Measurements from ENCODE around the gene FGFR3.
"Not testable (repeated sequence)": the region's sequence is repeated elsewhere in the genome, so short reads cannot be mapped to it uniquely, and the experiment has no call there.

FGFR3 gene

GRCh38 chr4:1822568-1823544 is 29.8 kb downstream of the FGFR3 start:
- FAIRE-seq: no peak

DNA sequence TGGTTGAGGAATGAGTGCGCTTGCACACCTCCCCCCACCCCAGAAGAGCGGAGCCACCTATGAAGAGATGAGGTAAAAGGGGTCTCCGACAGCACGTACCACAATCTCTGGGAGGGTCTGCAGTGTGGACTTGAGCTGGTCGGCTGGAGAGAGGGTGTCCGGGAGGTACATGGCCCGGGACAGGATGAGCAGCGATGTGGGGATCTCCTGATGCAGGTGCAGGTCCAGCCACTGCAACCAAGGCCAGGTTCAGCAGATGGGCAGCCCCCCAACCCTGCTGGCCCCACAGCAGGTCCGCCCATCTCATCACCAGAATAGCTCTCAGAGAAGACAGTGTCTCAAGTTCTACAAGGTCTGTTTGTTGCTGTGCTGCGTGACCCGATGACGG is 30.4 kb downstream of the FGFR3 start:
- no peak for FAIRE-seq

DNA sequence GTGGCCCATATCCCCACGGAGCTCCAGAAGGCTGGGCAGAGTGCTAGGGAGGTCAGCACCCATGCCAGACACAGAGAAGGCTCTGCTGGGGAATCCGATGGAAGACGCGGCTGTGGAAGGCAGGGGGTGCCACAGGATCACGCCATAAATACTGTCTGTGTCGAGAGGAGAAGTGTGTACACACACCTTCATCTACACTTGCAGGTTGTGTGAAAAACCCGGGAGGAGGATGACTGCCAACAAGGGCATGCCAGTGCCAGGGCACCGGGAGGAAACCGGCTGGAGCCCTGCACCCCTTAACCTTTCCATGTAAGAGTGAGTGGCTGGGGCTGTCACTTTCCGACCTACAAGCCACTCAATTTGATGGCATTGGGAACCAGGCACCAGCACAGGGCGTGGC is 31.7 kb downstream of the FGFR3 start:
- FAIRE-seq: no peak

- no peak for FAIRE-seq
Observed at GRCh38 chr4:1825326-1825725, 32.2 kb downstream of the FGFR3 start.

DNA sequence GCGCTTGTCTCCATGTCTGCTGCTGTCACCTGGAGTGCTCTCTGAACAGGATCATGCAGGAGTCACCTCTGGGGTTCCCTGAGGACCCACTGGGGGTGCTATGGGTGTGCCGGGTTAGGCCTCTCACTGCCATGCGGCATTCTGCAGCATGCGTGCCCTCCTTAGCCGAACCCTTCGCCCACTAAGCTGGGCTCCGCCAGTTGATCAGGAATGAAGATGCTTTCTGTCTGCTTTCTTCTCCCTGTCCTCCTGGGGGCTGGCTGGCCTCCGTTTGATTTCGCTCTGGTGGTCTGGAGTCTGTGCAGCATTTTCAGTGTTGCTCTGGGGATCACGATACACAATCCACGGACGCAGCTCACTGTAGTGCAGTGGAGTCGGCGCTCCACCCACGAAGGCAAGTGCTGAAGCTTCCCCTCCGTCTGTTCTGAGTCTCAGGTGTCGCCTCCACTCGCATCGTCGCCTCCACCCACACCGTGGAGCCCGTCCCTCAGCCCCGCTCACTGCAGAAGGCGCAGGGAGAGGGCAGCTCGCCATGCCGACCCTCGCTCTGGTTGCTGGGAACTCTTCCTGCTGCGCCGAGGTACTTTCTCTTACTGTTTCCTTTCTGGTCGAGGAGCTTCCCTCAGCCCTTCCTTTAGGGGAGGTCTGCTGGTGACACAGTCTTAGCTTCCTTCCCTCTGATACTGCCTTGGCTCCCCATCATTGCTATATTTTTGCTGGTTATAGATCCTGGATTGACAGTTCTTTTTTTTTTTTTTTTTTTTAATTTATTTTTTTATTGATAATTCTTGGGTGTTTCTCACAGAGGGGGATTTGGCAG is 33.6 kb downstream of the FGFR3 start:
- FAIRE-seq: no peak

- FAIRE-seq: no peak
Observed at GRCh38 chr4:1830234-1830633, 37.1 kb downstream of the FGFR3 start.

- FAIRE-seq: no peak
Observed at GRCh38 chr4:1830642-1831228, 37.6 kb downstream of the FGFR3 start.

DNA sequence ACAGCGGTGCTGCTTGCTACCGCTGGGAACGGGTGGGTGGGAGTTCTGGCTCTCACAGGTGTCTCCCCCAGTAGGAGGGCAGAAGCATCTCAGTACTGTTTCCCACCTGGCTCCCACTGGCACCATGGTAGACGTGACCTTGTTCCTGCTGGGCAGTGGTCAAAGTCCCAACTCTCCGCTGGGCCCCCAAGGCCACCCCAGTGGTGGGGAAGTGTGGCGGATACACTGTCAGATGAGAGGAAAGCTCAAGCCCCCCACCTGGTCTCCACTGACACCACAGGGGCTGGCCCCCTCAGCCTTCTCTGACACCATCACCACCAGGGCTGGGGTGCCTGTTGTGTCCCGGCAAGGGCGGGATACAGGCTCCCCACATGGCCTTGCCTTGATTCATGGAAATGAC is 38.2 kb downstream of the FGFR3 start:
- no peak for FAIRE-seq

- FAIRE-seq: no peak
Observed at GRCh38 chr4:1832690-1833089, 39.6 kb downstream of the FGFR3 start.

- no peak for FAIRE-seq
Observed at GRCh38 chr4:1833307-1834046, 40.4 kb downstream of the FGFR3 start.

GRCh38 chr4:1834047-1834775 is 41.1 kb downstream of the FGFR3 start:
- FAIRE-seq: no peak

DNA sequence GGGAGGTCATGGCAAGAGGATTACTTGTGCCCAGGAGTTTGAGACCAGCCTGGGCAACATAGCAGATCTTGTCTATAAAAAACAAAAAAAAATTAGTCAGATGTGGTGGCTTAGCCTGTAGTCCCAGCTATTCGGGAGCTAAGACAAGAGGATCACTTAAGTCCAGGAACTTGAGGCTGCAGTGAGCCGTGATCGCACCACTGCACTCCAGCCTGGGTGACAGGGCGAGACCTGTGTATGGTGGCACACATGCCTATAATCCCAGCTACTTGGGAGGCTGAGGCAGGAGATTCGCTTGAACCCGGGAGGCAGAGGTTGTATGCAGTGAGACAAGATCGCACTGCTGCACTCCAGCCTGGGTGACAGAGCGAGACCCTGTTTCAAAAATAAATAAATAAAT is 42.7 kb downstream of the FGFR3 start:
- FAIRE-seq: not testable (repeated sequence)

GRCh38 chr4:1836650-1837049 is 43.6 kb downstream of the FGFR3 start:
- FAIRE-seq: no peak

DNA sequence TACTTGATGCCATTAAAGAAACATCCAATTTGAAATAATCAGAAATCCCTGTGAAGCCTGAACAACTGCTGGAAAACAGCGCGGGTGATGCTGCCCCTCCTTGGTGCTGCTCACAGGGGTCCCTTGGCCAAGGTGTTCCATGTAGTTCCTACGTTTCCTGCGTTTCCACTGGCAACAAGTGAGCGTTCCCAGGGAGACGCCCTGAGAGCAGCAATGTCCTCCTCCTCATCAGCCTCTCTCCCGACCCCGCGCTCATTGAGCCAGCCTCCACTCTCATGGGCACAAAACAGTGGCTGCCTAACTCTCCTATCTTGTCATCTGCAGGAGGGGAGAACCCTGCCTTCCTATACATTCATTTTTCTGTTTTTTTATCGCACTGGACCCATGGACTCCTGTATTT is 44.0 kb downstream of the FGFR3 start:
- no peak for FAIRE-seq

DNA sequence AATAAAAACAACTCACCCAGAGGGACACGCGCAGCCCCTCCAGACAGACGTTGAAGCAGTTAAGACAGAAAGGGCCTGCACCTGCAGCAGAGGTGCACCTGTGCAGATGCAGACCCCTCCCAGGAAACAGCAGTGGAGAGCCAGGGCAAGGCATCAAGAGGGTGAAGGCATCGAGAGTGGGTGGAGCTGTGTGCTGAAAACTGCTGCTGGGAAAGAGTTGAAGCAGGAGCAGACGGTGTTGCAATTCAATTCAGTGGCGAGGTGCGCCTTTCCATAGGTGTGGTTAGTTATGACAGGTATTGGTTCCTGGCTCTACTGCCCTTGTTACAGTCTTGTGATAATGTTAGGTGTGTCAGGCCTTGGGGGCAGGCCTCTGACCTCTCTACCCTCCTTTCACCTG is 46.2 kb downstream of the FGFR3 start:
- no peak for FAIRE-seq

- no peak for FAIRE-seq
Observed at GRCh38 chr4:1841201-1841886, 48.3 kb downstream of the FGFR3 start.

DNA sequence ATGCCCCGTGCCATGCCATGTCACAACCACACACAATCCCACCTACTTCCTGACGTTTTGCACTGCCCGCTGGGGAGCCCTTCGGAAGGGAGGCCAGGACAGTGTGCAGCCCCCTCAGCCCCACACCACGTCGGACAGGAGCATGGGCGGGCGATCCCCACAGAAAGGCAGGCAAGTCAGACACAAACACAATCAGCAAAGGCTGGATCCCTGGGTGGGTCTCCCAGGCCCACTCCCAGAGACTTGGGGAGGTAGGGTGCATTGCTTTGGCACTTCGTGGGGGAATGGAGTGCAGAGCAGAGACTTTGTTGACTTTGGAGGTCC is 48.8 kb downstream of the FGFR3 start:
- FAIRE-seq: no peak

GRCh38 chr4:1842339-1842895 is 49.3 kb downstream of the FGFR3 start:
- FAIRE-seq: no peak

GRCh38 chr4:1842993-1843448 is 49.9 kb downstream of the FGFR3 start:
- FAIRE-seq: no peak

DNA sequence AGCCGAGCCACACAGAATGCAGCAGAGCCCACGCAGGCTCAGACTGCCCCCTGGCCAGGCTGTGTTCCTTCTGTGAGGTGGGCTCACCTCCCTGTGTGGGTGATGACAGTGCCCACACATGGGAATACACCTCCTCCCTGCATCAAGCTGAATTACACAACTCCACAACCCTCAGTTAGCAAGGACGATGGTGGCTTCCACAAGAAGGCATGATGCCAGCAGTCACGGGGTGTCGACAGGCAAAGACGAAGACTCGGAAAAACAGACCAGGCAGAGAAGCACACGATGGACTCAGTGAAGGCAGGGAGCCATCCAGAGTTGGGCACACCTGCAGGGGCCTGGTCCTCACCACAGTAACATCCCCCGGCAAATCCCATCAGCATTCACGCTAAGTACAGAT is 50.8 kb downstream of the FGFR3 start:
- FAIRE-seq: no peak

DNA sequence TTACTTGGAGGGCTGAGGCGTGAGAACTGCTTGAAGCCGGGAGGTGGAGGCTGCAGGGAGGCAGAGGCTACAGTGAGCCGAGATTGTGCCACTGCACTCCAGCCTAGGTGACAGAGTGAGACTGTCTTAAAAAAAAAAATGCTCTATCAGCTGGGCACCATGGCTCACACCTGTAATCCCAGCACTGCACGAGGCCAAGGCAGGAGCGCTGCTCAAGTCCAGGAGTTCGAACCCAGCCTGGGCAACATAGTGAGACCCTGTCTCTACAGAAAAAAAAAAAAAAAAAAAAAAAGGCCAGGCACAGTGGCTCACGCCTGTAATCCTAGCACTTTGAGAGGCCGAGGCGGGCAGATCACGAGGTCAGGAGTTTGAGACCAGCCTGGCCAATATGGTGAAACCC is 51.5 kb downstream of the FGFR3 start:
- not testable (repeated sequence) for FAIRE-seq
